Suppressor macrophage (primary cell): ENCODE measurements around the gene LHFPL6.

Source experiments
- DNase-seq, 4 experiments: peaks; one replicate each; pipeline ENCODE4 v3.0.0-alpha.2; 2020 to 2022

The LHFPL6 gene

GRCh38 chr13:39509616-39510315, 93.2 kb downstream of the LHFPL6 start:
- DNase-seq, result no peak

GRCh38 chr13:39506559-39507390, 96.2 kb downstream of the LHFPL6 start:
- DNase-seq, result no peak

- no peak for DNase-seq
These were observed 97.8 kb downstream of the LHFPL6 start for GRCh38 chr13:39505151-39505550.

- no peak for DNase-seq
These were observed 99.9 kb downstream of the LHFPL6 start for GRCh38 chr13:39503048-39503447.

- DNase-seq, result no peak
These were observed 101.2 kb downstream of the LHFPL6 start for GRCh38 chr13:39501702-39502324.

GRCh38 chr13:39499604-39500003, 103.4 kb downstream of the LHFPL6 start:
- DNase-seq, result no peak

GRCh38 chr13:39498471-39499114, 104.4 kb downstream of the LHFPL6 start:
- DNase-seq, result no peak

- no peak for DNase-seq
These were observed 106.5 kb downstream of the LHFPL6 start for GRCh38 chr13:39496506-39496905.

- no peak for DNase-seq
These were observed 108.4 kb downstream of the LHFPL6 start for GRCh38 chr13:39494633-39495032.

- DNase-seq, result no peak
These were observed 109.0 kb downstream of the LHFPL6 start for GRCh38 chr13:39494006-39494405.

- no peak for DNase-seq
These were observed 112.9 kb downstream of the LHFPL6 start for GRCh38 chr13:39490136-39490535.

GRCh38 chr13:39486758-39487157, 116.2 kb downstream of the LHFPL6 start:
- DNase-seq, result no peak

- DNase-seq, result no peak
These were observed 117.7 kb downstream of the LHFPL6 start for GRCh38 chr13:39485314-39485700.

- no peak for DNase-seq
These were observed 118.3 kb downstream of the LHFPL6 start for GRCh38 chr13:39484506-39485313.

GRCh38 chr13:39483326-39483725, 119.7 kb downstream of the LHFPL6 start:
- no peak for DNase-seq

- no peak for DNase-seq
These were observed 121.5 kb downstream of the LHFPL6 start for GRCh38 chr13:39481491-39481890.

GRCh38 chr13:39474600-39474999, 128.4 kb downstream of the LHFPL6 start:
- DNase-seq, result no peak

GRCh38 chr13:39469676-39470075, 133.3 kb downstream of the LHFPL6 start:
- no peak for DNase-seq

GRCh38 chr13:39468306-39468705, 134.7 kb downstream of the LHFPL6 start:
- no peak for DNase-seq

GRCh38 chr13:39463611-39464010, 139.4 kb downstream of the LHFPL6 start:
- DNase-seq, result no peak

GRCh38 chr13:39462906-39463305, 140.1 kb downstream of the LHFPL6 start:
- no peak for DNase-seq

GRCh38 chr13:39462428-39462827, 140.6 kb downstream of the LHFPL6 start:
- no peak for DNase-seq
